Cardiac muscle cell (in vitro differentiated cells and primary cell): Measurements from ENCODE around the gene HMGXB4. TPM values are rescaled to one million over a fixed set of nuclear protein-coding genes. Genes with fewer than 3 reads are reported as not detected.

ENCODE experiments used
- DNase-seq, 2 donors: peaks; one replicate each; pipeline versions ENCODE4 v3.0.0 to v3.0.0-alpha.2; 2010 to 2017; ENCODE audit warnings: low read depth in 1 of 2, low spot score in 1 of 2
- H3K27ac ChIP-seq: fragments of 200-600 bp; sonication (generic); 2 replicates; pipeline ENCODE4 v1.5.1; 2016
- H3K27me3 ChIP-seq: fragments of 200-600 bp; sonication (generic); 2 replicates; pipeline ENCODE4 v1.6.0; 2016; ENCODE audit warnings: control low read depth
- H3K36me3 ChIP-seq: fragments of 200-600 bp; sonication (generic); 2 replicates; pipeline ENCODE4 v1.5.1; 2016; ENCODE audit warnings: control low read depth
- H3K4me1 ChIP-seq: fragments of 200-600 bp; sonication (generic); 2 replicates; pipeline ENCODE4 v1.8.1; 2017; ENCODE audit warnings: low read depth, mild to moderate bottlenecking, mixed run types
- H3K4me3 ChIP-seq: fragments of 200-600 bp; sonication (generic); 2 replicates; pipeline ENCODE4 v1.5.1; 2016; ENCODE audit warnings: mild to moderate bottlenecking
- H3K9me3 ChIP-seq: fragments of 200-600 bp; sonication (generic); 2 replicates; pipeline ENCODE4 v1.5.1; 2017; ENCODE audit warnings: low read depth, mild to moderate bottlenecking, control low read depth
- CTCF ChIP-seq: IDR thresholded peaks from 2 replicates; pipeline ENCODE4 v1.5.1; 2012; ENCODE audit warnings: low read depth, mild to moderate bottlenecking, low read length
- polyA plus RNA-seq: library from polyadenylated mRNA; unstranded; fragments of >200 nt; fragmentation: Nextera tagmentation; extraction: Ambion mirVana; gene quantifications from 2 replicates; pipeline ENCODE4 v1.2.1, GENCODE V29; 2016
- total RNA-seq: library from RNA; depleted of rRNA; stranded (reverse); fragments of >200 nt; gene quantifications from 2 replicates; pipeline ENCODE4 v1.2.3, GENCODE V29; 2016

HMGXB4 gene
- total and polyA plus RNA-seq, 2 experiments from 2014 or later: 16.8 to 17.7 TPM

- no peak for DNase-seq
- Histone ChIP-seq H3K27ac (no peak overlapping the region), H3K4me3 (no peak overlapping the region), H3K9me3 (no peaks in the 10 kb centered on the region), H3K27me3 (no peaks in the 10 kb centered on the region), H3K36me3 (peaks cover 48% of the 10 kb centered on the region), H3K4me1 (peaks cover 9% of the 10 kb centered on the region)
- TF ChIP-seq CTCF: no peak
Measured at GRCh38 chr22:35326854-35327562, 69.7 kb downstream of the HMGXB4 start.

- TF ChIP-seq CTCF: no peak
- no peaks in the 10 kb centered on the region for H3K27me3 ChIP-seq
- H3K4me3 ChIP-seq: no peak overlapping the region
- H3K4me1 ChIP-seq: peaks cover 16% of the 10 kb centered on the region
- H3K9me3 ChIP-seq: no peaks in the 10 kb centered on the region
- no peak for DNase-seq
- peaks cover 45% of the 10 kb centered on the region for H3K36me3 ChIP-seq
- H3K27ac ChIP-seq: no peak overlapping the region
Measured at GRCh38 chr22:35327690-35328471, 70.6 kb downstream of the HMGXB4 start.

DNA sequence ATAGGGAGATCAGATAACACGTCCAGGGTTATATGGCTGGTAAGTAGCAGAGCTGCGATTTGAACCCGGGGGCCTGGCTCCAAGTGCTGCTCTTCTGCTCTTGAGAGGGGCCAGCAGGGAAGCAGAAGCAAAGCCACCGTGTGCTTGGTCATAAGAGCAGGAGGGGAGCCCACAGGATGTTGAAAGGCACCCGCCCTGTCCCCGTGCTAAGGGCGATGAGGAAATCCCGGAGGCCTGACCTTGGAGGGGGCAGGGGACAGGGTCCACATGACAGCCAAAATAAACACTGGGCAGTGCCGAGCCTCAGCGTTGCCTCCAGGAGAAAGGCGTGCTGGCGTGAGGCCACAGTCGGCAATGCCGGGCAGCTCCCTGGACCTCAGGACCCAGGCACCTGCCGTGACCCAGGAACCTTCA is 71.2 kb downstream of the HMGXB4 start:
- no peak overlapping the region for H3K4me3 ChIP-seq
- DNase-seq: no peak
- peaks cover 45% of the 10 kb centered on the region for H3K36me3 ChIP-seq
- TF ChIP-seq CTCF: no peak
- H3K9me3 ChIP-seq: no peaks in the 10 kb centered on the region
- H3K4me1 ChIP-seq: peaks cover 16% of the 10 kb centered on the region
- no peaks in the 10 kb centered on the region for H3K27me3 ChIP-seq
- H3K27ac ChIP-seq: no peak overlapping the region

GRCh38 chr22:35329114-35329847 is 72.0 kb downstream of the HMGXB4 start:
- Histone ChIP-seq H3K27me3 (no peaks in the 10 kb centered on the region), H3K9me3 (no peaks in the 10 kb centered on the region), H3K4me1 (peaks cover 16% of the 10 kb centered on the region), H3K27ac (no peak overlapping the region), H3K36me3 (peaks cover 44% of the 10 kb centered on the region), H3K4me3 (no peak overlapping the region)
- DNase-seq: no peak
- no peak for TF ChIP-seq CTCF

- Histone ChIP-seq H3K27ac (no peak overlapping the region), H3K9me3 (no peaks in the 10 kb centered on the region), H3K4me3 (no peak overlapping the region), H3K27me3 (no peaks in the 10 kb centered on the region), H3K4me1 (peaks cover 16% of the 10 kb centered on the region), H3K36me3 (peaks cover 43% of the 10 kb centered on the region)
- TF ChIP-seq CTCF: no peak
- DNase-seq: peak in 1 of 2 donors; percentile 95
Measured at GRCh38 chr22:35330258-35330861, 73.1 kb downstream of the HMGXB4 start.
